A673 (cell line): ENCODE results near the gene AKAP8. TPM values are rescaled to one million over a fixed set of nuclear protein-coding genes. Genes with fewer than 3 reads are reported as not detected.
"Not testable (repeated sequence)": the region's sequence is repeated elsewhere in the genome, so short reads cannot be mapped to it uniquely, and the experiment has no call there.

Experiments
- BruUV-seq: library from RNA; stranded (reverse); fragments of 400-500 nt; replicated peaks from 2 replicates; lab custom pipeline; 2021; lab: Mats Ljungman, UMichigan
- CTCF ChIA-PET: fragments of 300-600 bp; sonication (Branson Sonifier 250); formaldehyde crosslinking; loops from one replicate; lab custom pipeline; 2022; ENCODE audit warnings: antibody characterized with exemption; lab: Charles Lee
- POLR2A ChIA-PET: fragments of 300-600 bp; sonication (Branson Sonifier 250); formaldehyde crosslinking; loops from one replicate; lab custom pipeline; 2022; ENCODE audit warnings: antibody characterized with exemption; ENCODE audit not compliant: low non-redundant PET; lab: Charles Lee
- DNase-seq: peaks from one replicate; pipeline ENCODE4 v3.0.0-alpha.2; 2015; ENCODE audit warnings: low spot score
- H3K27ac ChIP-seq: fragments of 200-600 bp; sonication (generic); 2 replicates; pipeline ENCODE4 v1.5.1; 2016; ENCODE audit warnings: mixed run types, low read depth, mild to moderate bottlenecking, mixed read lengths, antibody characterized with exemption, low read length; ENCODE audit not compliant: poor library complexity, severe bottlenecking
- H3K27me3 ChIP-seq: fragments of 200-600 bp; sonication (generic); replicated peaks from 2 replicates; pipeline ENCODE4 v1.6.1; 2017; ENCODE audit warnings: mixed run types, low read depth, mild to moderate bottlenecking, mixed read lengths, antibody characterized with exemption, low read length; ENCODE audit not compliant: insufficient read depth, poor library complexity
- H3K36me3 ChIP-seq: fragments of 200-600 bp; sonication (generic); 2 replicates; pipeline ENCODE4 v1.6.1; 2016; ENCODE audit warnings: mixed run types, mild to moderate bottlenecking, mixed read lengths, antibody characterized with exemption, low read length; ENCODE audit not compliant: insufficient read depth, poor library complexity, severe bottlenecking
- H3K4me1 ChIP-seq: fragments of 200-600 bp; sonication (generic); 2 replicates; pipeline ENCODE4 v1.6.1; 2017; ENCODE audit warnings: mixed run types, mild to moderate bottlenecking, mixed read lengths, antibody characterized with exemption, low read length; ENCODE audit not compliant: insufficient read depth, poor library complexity, severe bottlenecking
- H3K4me3 ChIP-seq: fragments of 200-600 bp; sonication (generic); 2 replicates; pipeline ENCODE4 v1.5.1; 2016; ENCODE audit warnings: low read depth, mixed run types, mild to moderate bottlenecking, mixed read lengths, low read length; ENCODE audit not compliant: poor library complexity, severe bottlenecking
- H3K9me3 ChIP-seq: fragments of 200-600 bp; sonication (generic); 2 replicates; pipeline ENCODE4 v1.6.1; 2016; ENCODE audit warnings: mixed run types, low read depth, mild to moderate bottlenecking, mixed read lengths, antibody characterized with exemption, low read length; ENCODE audit not compliant: poor library complexity, severe bottlenecking
- CTCF ChIP-seq: fragments of 300-800, 200-600 bp; sonication (generic); conservative IDR thresholded peaks from 2 replicates; pipeline ENCODE4 v1.5.1; 2017; ENCODE audit warnings: low read depth, mild to moderate bottlenecking, antibody characterized with exemption, low read length, moderate library complexity, mixed read lengths
- EZH2 ChIP-seq: fragments of 200-600 bp; sonication (generic); IDR thresholded peaks from 2 replicates; pipeline ENCODE4 v1.6.1; 2017; ENCODE audit warnings: borderline replicate concordance, low read depth, mild to moderate bottlenecking, mixed read lengths, antibody characterized with exemption, low read length; ENCODE audit not compliant: poor library complexity, severe bottlenecking
- intact Hi-C: fragments of 100-400 bp; cut with micrococcal nuclease; formaldehyde crosslinking; loops from one replicate; pipeline ENCODE4 v1.10.0; 2022; ENCODE audit not compliant: unreplicated experiment
- total RNA-seq: library from RNA; stranded (reverse); gene quantifications from 2 replicates; pipeline ENCODE4 v1.2.3, GENCODE V29; 2021

The AKAP8 gene
- total RNA-seq, 1 experiment from 2014 or later = 48.4 TPM

GRCh38 chr19:15337202-15337601 is 42.4 kb downstream of the AKAP8 start:
- no TSS peak for BruUV-seq
- CTCF ChIA-PET = no interaction called here
- Histone ChIP-seq H3K9me3 (no peaks in the 10 kb centered on the region), H3K36me3 (peaks cover 4% of the 10 kb centered on the region), H3K27me3 (no peaks in the 10 kb centered on the region), H3K4me3 (no peak overlapping the region), H3K27ac (no peak overlapping the region), H3K4me1 (no peaks in the 10 kb centered on the region)
- intact Hi-C loops = no loop called here
- POLR2A ChIA-PET = no interaction called here
- no peak for DNase-seq
- no peak for TF ChIP-seq CTCF
- TF ChIP-seq EZH2 = no peak

GRCh38 chr19:15335992-15336391 is 43.6 kb downstream of the AKAP8 start:
- H3K9me3 ChIP-seq, H3K27ac ChIP-seq, H3K4me3 ChIP-seq, H3K36me3 ChIP-seq, BruUV-seq, DNase-seq, H3K4me1 ChIP-seq, POLR2A ChIA-PET, intact Hi-C loops, H3K27me3 ChIP-seq: not testable (repeated sequence)
- CTCF ChIA-PET = interaction anchor here (0.7 kb wide), 1 partner anchor 13 kb away, joined by 3 read pairs; no protein-coding TSS in a partner anchor

DNA sequence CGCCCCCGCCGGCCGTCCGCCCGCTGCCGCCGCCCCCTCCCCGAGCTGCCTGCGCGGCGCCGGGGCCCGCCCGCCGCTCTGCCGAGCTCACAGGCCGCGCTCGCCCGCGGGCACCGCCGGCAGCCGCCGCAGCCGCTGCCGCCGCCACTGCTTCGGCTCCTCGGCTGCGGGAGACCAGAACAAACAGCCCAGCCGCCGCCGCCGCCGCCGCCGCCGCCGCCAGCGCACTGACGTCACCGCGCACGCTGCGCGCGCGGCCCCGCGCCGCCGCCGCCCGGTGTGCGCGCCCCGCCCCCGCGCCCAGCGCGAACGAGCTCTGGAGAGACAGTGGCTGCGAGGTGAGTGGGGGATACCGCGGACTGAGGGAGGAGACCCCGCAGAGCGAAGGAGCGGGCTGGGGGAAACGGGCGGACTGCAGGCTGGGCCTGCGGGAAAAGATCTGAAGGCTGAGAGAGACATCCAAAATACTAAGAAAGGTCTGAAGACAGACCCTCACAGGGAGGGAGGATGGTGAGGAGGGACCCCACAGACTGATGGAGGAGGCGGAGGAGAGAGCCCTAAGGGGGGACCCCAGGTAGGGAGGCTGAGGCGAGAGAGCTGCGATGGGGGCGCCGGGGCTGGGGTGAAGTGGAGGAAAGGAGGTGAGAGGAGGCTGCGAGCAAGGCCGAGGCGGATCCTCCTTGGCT is 47.1 kb downstream of the AKAP8 start, which contains the start of gene BRD4:
TSS of gene BRD4 (minus strand) at position 229 of the 686 bp plus-strand sequence. CDS start 59,440 bp downstream, outside the sequence.
- CTCF ChIA-PET = no interaction called here
- H3K4me1 ChIP-seq = peaks cover 14% of the 10 kb centered on the region
- POLR2A ChIA-PET = no interaction called here

More for the DNA sequence above, 47.1 kb downstream of the AKAP8 start, which contains the start of gene BRD4:
- peak; percentile 77 for DNase-seq
- Histone ChIP-seq H3K27me3 (no peaks in the 10 kb centered on the region), H3K4me3 (peak within 1 kb of the TSS; percentile 99), H3K9me3 (no peaks in the 10 kb centered on the region), H3K36me3 (no peaks in the 10 kb centered on the region), H3K27ac (peak within 1 kb of the TSS; percentile 89)
- BruUV-seq = no TSS peak
- intact Hi-C loops = no loop called here
- TF ChIP-seq CTCF (no peak), EZH2 (no peak)
